Mononuclear cell (primary cell): ENCODE data around the gene BLTP3A. TPM values are rescaled to one million over a fixed set of nuclear protein-coding genes. Genes with fewer than 3 reads are reported as not detected.
"Not testable (repeated sequence)": the region's sequence is repeated elsewhere in the genome, so short reads cannot be mapped to it uniquely, and the experiment has no call there.

ENCODE experiments used
- H3K27me3 ChIP-seq: 2 replicates; pipeline ENCODE4 v1.6.0; 2011; ENCODE audit warnings: low read length, control low read depth; ENCODE audit not compliant: insufficient read depth
- H3K4me1 ChIP-seq: 2 replicates; pipeline ENCODE4 v1.5.1; 2011; ENCODE audit warnings: mild to moderate bottlenecking, low read length, control low read depth; ENCODE audit not compliant: insufficient read depth
- H3K4me3 ChIP-seq: 2 replicates; pipeline ENCODE4 v1.5.1; 2011; ENCODE audit warnings: mild to moderate bottlenecking, low read length, moderate library complexity
- H3K9me3 ChIP-seq: 2 replicates; pipeline ENCODE4 v1.5.1; 2011; ENCODE audit warnings: low read depth, mild to moderate bottlenecking, control low read depth, low read length
- total RNA-seq: library from RNA; depleted of rRNA; stranded (reverse); fragments of >200 nt; gene quantifications from one replicate; pipeline ENCODE4 v1.2.3, GENCODE V29; 2012

BLTP3A gene
- total RNA-seq, 1 donor, result 10.4 TPM

GRCh38 chr6:34806738-34807453, 15.0 kb downstream of the BLTP3A start:
- no peaks in the 10 kb centered on the region for H3K9me3 ChIP-seq
- H3K4me1 ChIP-seq, result no peaks in the 10 kb centered on the region
- H3K4me3 ChIP-seq, result no peak overlapping the region
- no peaks in the 10 kb centered on the region for H3K27me3 ChIP-seq

DNA sequence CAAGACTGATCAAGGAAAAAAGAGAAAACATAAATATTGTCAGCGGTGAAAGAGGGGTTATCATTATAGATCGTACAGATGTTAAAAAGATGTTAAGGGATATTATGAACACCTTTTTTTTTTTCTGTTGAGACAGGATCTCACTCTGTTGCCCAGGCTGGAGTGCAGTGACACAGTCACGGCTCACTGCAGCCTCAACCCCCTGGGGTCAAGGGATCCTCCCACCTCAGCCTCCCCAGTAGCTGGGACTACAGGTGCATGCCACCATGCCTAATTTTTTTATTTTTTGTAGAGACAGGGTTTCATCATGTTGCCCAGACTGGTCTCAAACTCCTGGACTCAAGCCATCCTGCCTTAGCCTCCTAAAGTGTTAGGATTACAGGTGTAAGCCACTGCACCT, 16.6 kb downstream of the BLTP3A start:
- not testable (repeated sequence) for H3K4me1 ChIP-seq, H3K9me3 ChIP-seq, H3K27me3 ChIP-seq, H3K4me3 ChIP-seq

DNA sequence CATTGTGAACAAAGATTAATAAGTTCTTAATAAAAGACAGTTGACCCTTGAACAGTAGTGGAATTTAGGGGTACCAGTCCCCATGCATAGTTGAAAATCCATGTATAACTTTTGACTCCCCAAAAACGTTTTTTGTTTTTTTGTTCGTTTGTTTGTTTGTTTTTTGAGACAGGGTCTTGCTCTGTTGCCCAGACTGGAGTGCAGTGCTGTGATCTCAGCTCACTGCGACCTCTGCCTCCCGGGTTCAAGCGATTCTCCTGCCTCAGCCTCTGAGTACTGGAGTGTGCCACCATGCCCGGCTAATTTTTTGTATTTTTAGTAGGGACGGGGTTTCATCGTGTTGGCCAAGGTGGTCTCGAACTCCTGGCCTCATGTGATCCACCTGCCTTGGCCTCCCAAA, 17.5 kb downstream of the BLTP3A start:
- not testable (repeated sequence) for H3K9me3 ChIP-seq, H3K27me3 ChIP-seq, H3K4me3 ChIP-seq, H3K4me1 ChIP-seq

GRCh38 chr6:34810017-34810882, 18.4 kb downstream of the BLTP3A start:
- Histone ChIP-seq H3K27me3 (no peaks in the 10 kb centered on the region), H3K4me3 (no peak overlapping the region), H3K4me1 (no peaks in the 10 kb centered on the region), H3K9me3 (no peaks in the 10 kb centered on the region)

DNA sequence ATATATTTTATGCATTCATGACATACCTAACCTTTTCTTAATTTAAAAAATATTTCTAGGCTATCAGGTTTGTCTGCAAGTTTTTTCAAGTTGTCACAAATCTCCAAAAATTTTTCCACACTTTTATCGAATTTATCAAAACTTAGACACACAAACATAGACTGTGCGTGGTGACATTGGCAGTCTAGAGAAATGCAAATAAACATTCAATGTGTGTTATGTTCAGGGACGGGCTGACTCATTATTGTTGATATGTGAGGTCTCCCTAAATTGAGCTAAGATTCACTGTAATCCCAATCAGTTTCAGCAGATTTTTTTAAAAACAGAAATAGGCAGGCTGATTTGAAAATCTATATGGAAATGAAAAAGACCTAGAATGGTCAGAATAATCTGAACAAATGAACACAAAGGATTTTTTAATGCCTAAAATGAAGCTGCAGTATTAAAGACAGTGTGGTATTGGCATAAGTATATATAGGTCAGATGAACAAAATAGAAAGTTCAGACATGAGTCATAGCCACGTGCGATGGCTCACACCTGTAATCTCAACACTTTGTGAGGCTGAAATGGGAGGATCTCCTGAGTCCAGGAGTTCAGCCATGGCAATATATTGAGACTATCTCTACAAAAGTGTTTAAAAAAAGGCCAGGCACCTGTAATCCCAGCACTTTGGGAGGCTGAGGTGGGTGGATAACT, 19.2 kb downstream of the BLTP3A start:
- no peaks in the 10 kb centered on the region for H3K4me1 ChIP-seq
- no peaks in the 10 kb centered on the region for H3K9me3 ChIP-seq
- H3K4me3 ChIP-seq, result no peak overlapping the region
- no peaks in the 10 kb centered on the region for H3K27me3 ChIP-seq

- no peak overlapping the region for H3K4me3 ChIP-seq
- H3K4me1 ChIP-seq, result peaks cover 7% of the 10 kb centered on the region
- no peaks in the 10 kb centered on the region for H3K27me3 ChIP-seq
- no peaks in the 10 kb centered on the region for H3K9me3 ChIP-seq
Observed at GRCh38 chr6:34813028-34813713, 21.3 kb downstream of the BLTP3A start.

DNA sequence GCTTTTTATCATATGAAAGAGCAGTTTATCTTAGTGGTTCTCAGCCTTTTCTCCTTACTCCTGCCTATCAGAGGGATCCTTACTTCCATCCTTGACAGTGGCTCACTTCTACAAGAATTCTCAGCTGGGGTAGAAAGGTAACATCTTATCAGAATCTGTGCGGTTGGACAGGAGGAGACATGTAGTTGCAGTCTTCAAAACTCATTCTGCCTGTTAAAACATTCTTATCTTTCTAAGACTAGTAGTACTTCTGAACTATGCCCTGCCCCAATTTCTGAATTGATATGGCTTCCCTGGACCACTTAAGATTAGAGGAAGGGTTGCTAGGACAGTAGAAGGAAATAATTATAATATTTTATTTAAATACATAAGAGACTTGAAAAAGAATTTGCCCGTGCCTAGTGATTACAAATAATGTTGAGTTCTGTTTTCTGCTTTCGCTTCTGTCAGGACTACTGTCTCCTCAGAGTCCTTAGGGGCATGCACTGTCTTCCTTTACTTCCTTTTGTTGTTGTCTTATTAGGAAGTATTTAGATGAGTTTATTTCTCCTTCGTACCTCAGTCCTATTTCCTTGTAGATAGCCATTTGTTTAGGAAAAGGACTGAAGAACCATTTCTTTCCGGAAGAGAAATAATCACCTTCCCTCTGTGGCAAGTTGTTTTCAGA, 24.9 kb downstream of the BLTP3A start:
- Histone ChIP-seq H3K4me3 (no peak overlapping the region), H3K27me3 (no peaks in the 10 kb centered on the region), H3K4me1 (peaks cover 21% of the 10 kb centered on the region), H3K9me3 (no peaks in the 10 kb centered on the region)

GRCh38 chr6:34817446-34817845, 25.6 kb downstream of the BLTP3A start:
- H3K4me1 ChIP-seq, result peaks cover 21% of the 10 kb centered on the region

DNA sequence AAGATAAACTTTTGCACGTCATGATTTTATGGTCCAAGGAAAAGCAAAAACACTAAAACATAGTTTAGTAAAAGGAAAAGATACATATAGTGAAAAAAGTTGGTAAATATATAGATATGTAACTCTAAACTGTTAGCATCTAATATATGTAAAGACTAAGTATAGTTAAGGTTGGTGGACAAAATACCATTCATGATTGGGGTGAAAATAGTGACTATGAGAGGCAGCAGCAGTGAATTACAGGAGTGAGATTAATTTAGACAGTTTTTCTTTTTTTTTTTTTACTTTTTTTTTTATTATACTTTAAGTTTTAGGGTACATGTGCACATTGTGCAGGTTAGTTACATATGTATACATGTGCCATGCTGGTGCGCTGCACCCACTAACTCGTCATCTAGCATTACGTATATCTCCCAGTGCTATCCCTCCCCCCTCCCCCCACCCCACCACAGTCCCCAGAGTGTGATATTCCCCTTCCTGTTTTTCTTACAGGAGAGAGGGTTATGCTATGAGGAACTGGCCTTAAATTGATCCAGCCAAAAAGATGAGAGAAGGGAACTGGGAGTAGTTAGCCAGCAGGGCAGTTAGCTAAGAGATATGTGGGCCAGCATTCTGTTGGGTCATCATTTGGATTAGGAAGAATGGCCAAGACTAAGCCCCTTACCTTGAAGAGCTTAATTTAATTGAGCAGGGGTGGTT, 27.1 kb downstream of the BLTP3A start:
- H3K4me1 ChIP-seq, result peaks cover 21% of the 10 kb centered on the region
- not testable (repeated sequence) for H3K4me3 ChIP-seq, H3K9me3 ChIP-seq, H3K27me3 ChIP-seq

More at GRCh38 chr6:34817446-34817845, 25.6 kb downstream of the BLTP3A start:
- Histone ChIP-seq H3K9me3 (no peaks in the 10 kb centered on the region), H3K27me3 (no peaks in the 10 kb centered on the region), H3K4me3 (no peak overlapping the region)

DNA sequence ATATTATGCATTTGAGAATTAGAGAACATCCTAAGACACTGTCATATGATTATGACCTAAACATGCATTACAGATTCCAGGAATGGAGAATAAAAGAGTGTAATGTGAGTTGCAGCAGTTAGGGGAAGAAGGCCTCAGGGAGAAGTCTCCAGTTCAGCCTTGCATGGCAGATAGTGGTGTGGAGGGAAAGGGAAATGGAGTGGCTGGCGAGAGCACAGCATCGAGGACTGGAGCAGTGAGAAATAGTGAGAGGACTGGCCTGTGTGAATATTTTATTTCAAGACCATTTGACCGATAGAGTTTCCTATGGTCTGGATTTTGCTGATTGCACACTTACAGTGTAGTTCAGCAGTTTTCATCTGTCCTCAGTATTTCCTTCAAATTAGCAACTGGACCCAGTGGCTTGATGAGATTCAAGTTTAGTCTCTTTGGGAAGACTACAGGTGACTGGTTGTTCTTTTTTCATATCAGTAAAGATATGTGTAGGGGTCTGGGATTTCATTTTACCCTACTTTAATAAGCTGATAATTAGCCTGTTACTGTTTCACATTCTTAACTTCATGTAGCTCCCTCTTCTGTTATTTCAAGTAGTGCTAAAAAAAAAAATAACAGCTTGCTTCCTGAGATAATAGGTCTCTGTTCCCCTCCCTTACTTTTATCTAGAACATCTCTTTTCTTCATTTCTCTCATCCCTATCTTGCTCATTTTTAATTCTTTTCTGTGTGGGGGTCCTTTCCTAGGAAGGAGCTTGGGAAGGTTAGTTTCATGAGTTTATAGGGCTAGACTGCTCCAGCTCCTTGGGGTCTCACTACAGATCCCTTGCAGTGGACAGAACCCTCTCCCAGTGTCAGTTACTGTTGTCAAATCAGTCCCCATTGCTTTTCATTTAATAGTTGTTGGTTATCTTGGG, 27.9 kb downstream of the BLTP3A start:
- peaks cover 21% of the 10 kb centered on the region for H3K4me1 ChIP-seq

GRCh38 chr6:34829137-34829536, 37.3 kb downstream of the BLTP3A start:
- Histone ChIP-seq H3K27me3 (no peaks in the 10 kb centered on the region), H3K9me3 (no peaks in the 10 kb centered on the region), H3K4me1 (no peaks in the 10 kb centered on the region), H3K4me3 (no peak overlapping the region)

More for the DNA sequence above, 27.9 kb downstream of the BLTP3A start:
- no peak overlapping the region for H3K4me3 ChIP-seq
- H3K27me3 ChIP-seq, result no peaks in the 10 kb centered on the region
- no peaks in the 10 kb centered on the region for H3K9me3 ChIP-seq

- Histone ChIP-seq H3K4me1 (peaks cover 22% of the 10 kb centered on the region), H3K9me3 (no peaks in the 10 kb centered on the region), H3K4me3 (no peak overlapping the region), H3K27me3 (no peaks in the 10 kb centered on the region)
Observed at GRCh38 chr6:34832942-34833341, 41.1 kb downstream of the BLTP3A start.

DNA sequence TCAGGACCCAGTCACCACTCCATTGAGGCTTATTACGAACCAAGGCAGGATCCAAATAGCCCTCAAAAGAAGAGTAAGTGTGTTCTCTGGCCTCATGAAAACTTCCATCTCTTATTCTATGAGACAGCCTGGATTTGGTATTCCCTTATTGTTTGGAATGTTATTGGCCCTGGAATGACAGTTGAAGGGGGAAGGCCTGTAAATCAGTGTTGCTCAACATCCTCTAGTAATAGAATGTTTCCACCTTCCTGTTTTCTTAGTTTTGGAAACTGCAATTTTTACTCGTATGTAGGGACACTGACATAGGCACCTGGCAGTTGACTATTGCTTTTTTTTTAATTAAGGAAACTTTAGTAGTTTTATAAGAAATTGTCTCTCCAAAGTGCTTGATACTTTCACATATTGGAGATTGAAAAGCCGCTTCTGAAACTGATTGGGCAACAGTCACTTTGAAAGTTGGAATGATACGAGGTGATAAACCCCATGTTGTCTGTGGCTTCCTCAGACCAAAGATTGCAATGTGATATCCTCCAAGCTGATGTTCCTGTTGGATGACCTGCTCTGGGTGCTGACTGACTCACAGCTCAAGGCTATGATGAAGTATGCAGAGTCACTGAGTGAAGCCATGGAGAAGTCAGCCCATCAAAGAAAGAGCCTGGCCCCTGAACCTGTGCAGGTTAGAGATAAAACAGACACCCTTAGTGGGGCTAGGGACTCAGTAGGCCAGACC, 43.1 kb downstream of the BLTP3A start:
- peaks cover 22% of the 10 kb centered on the region for H3K4me1 ChIP-seq
- no peaks in the 10 kb centered on the region for H3K27me3 ChIP-seq
- no peaks in the 10 kb centered on the region for H3K9me3 ChIP-seq
- no peak overlapping the region for H3K4me3 ChIP-seq
